Activated CD4-positive, alpha-beta T cell treated with anti-CD3 and anti-CD28 coated beads, Interleukin-2, amount 50 U/mL, for 48 hours (primary cell): ENCODE measurements around the gene COL18A1.
A peak's percentile ranks its signal among the peaks of the same experiment; 100 is the strongest.

Source experiments
- DNase-seq, 2 experiments: peaks; one replicate each; pipeline ENCODE4 v3.0.0-alpha.2; 2020

COL18A1 gene

DNA sequence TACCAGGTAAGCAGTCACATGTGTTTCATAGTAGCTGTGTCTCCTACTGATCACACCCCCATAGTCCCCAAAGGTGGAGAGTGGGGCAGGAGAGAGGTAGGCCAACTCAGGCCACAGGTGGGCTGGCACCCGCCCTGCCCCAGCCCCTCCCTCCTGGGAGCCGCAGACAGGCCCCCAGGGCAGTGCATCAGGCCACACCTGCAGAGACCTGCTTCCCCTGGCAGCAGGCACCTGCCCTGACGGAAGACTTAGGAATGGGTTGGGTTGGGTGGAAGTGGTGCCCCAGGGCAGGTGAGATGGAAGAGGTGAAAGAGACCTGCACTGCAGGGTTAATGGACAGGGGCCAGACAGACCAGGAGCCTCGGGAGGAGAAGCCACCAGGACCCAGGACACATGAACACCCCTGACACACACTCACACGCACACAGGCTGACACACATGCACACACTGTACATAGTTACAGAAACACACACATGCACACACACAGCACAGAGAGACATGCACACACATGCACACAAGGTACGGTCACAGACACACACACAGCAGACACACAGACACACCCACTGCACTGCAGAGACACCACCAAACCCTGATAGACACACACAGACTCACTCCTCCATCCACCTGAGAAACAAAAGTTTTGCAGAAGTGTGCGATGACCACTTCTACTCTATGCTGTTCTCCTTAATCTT lies 1.7 kb upstream of the COL18A1 start:
- no peak for DNase-seq

DNA sequence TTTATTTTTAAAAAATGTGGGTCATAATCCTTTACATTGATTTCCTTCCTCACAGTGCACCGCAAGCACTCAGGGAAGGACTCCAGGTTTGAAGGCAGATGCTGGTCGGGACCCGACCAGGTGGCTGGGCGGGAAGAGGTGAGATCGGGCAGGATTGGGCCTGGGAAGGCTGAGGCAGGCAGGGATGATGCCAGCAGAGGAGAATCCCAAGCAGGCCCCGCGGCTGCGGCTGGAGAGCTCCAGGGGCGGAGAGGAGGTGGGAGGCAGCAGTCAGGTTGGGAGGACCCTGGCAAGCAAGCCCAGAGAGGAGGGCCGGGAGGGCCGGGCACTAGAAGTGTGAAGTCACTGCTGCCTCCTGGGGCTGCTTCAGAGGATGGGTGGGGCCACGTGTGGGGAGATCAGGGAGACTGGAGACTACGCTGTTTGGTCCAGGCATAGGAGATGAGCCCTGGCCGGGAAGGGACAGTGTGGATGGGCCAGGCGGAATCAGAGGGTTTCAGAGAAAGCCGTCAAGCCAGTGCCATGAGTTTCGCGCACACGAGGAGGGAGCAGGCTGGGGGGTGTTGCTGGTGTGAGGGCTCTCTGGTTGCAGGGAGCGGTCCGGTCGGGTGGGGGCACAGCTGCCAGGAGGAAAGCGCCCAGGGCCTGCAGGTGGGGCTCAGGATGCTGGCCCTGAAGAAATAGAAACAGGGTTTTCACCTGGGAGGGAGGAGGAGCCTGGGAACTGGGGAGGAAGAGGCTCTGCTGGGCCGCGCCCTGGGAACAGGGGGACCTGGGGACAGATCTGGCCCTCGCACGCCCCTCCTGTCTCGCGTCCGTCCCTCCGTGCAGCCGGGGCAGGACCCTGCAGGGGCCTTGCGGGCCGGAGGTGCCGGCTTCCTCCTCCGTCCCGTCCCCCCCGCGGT lies 888 bp upstream of the COL18A1 start:
- DNase-seq = no peak

- DNase-seq = peak; percentile 12 to 19
Measured at GRCh38 chr21:45405271-45405818, 380 bp downstream of the COL18A1 start.

GRCh38 chr21:45405819-45406762 lies 1.1 kb downstream of the COL18A1 start:
- DNase-seq = peak; percentile 7 to 27

- no peak for DNase-seq
Measured at GRCh38 chr21:45406801-45407628, 2.0 kb downstream of the COL18A1 start.

- DNase-seq = no peak
Measured at GRCh38 chr21:45407629-45408247, 2.8 kb downstream of the COL18A1 start.

DNA sequence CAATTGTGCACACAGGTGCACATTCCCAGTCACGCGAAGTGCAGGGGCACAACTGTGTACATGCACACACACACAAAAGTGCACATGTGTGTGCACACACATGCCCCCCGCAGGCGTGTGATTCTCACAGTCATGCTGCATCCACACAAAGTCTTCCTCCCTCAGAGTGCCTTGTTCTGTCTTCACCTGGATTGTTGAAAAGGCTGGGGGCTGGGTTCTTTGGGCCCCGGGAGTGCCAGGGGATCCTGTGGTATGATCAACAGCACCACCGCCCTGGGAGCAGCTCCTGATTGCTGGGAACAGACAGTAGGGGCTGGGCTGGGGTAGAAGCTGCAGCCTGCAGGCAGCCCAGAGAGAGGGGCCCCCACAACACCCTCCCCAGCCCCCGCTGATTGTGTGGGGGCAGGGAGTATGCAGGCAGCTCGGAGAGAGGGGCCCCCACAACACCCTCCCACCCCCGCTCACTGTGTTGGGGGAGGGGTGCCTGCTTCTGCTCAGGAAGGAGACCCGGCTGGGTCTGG lies 3.4 kb downstream of the COL18A1 start:
- no peak for DNase-seq

DNA sequence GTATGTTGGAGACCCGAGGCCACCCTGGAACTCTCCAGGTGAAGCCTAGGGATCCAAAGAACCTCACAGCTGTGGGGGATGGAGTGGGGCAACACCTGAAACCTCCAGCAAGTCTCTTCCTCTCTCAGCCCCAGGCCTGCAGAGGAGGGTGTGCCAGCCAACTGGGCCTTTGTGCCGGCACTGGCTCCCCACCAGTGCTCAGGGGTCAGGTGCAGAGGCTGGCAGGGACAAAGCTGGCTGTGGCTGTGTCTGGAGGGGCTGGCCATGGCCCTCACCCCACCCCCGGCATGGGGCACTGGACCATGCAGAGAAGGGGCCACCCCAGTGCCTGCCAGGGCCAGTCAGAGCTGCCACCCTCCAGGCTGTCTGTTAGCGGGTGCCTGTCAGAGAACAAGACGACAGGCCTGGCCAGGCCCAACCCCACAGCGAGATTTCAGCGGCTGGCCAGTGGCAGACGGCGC lies 3.9 kb downstream of the COL18A1 start:
- no peak for DNase-seq

GRCh38 chr21:45409466-45410150 lies 4.6 kb downstream of the COL18A1 start:
- DNase-seq = no peak

DNA sequence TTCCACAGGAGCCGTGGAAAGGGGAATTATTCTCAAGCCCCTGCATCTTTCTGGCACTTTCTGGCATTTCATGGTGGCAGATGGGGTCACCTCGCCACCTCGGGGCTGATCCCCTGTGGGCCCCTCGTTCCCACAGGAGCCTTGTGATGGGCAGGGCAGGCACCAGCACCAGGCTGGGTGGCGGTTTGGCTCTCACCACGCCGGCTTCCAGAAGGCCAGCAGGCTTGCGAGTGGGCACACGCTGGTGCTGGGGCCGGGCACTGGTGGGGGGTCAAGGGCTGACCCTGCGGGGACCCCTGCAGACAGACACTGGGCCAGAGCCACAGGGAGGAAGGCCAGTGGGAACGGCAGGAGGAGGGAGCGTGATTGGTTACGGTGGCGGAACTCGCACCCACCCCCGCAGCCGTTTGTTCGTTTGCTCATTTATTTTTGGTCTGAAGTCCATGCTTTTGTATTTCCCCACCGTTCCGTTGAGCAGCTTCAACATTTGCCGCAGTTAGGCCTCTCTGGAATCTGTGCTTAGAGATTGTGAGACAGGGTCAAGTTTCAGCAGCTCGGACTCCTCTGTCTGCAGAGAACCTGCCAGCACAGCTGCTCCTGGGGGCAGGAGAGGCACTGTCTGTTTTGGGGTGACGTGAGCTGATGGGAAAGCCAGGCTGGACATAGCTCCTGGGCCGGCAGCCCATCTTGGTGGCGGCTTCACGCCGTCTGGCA lies 5.3 kb downstream of the COL18A1 start:
- DNase-seq = no peak

DNA sequence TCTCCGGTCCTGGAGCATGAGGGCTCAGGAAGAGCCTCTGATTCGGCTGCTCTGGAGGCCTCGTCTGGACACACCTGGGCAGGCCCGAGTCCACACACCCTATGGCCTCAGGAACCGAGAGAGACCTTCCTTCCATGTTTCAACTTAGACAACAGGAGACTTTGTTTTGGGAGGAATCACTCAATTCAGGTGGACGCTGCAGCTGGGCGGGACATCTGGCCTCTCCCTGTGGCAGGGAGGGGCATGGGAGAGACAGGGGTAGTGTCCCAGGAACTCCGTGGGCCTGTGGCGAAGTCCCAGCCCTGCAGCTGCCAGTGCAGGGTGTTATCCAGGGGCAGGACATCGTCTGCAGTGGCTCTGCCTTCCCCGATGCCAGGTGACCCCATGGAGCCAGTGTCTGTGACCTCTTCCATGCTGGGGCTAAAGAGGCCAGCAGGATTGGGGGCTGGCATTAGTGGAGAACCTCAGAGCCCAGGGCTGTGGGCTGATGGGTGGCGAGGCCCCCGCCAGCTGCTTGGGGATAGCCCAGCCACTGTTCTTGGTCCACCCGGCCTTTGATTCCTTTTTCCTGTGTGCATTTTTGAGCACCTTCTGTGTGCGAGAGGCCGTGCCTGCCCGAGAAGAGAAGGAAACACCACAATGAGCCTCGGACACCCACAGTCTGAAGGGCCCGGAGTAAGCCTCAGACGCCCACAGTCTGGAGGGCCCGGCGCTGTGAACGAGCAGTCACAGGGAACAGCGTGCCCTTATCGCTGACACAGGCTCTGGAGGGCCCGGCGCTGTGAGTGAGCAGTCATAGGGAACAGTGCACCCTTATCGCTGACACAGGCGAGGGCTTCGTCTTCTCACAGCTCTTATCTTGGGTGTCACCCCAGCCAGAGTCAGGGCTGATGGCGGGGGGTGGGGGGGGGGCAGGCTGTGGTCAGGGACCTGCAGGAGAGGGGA lies 6.2 kb downstream of the COL18A1 start:
- no peak for DNase-seq

GRCh38 chr21:45411810-45412206 lies 6.8 kb downstream of the COL18A1 start:
- no peak for DNase-seq

GRCh38 chr21:45412491-45412890 lies 7.5 kb downstream of the COL18A1 start:
- no peak for DNase-seq

DNA sequence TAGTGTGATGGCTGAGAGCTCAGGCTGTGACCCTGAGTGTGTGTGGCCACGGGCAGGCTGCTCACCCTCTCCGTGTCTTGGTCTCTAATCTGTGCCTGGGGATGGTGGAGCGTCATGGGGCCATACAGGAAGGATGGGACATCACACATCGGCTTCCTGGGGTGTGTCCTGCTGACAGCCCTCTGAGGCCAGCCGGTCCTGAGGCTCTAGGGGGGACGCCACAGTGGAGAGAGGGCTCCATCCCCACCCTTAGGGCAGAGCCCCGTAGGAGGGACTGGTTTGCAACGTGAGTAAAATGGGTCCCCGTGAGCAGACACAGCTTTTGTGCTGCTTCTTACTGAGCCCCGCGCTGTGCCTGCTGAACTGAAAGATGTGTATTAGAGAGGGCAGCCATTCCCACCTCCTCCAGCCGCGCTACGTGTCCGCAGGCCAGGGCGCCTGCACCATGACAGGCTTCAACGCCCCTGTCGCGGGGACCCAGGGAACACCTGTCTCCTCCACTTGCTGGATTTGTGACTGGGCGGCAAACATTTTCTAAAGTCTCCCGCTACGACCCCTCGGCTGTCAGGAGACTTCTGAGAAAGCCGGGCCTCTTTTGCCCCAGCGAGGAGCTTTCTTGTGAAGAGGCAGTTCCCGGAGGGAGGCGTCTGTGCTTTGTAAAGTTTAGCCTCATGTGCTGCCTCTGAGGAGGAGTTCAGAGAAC lies 8.1 kb downstream of the COL18A1 start:
- no peak for DNase-seq

DNA sequence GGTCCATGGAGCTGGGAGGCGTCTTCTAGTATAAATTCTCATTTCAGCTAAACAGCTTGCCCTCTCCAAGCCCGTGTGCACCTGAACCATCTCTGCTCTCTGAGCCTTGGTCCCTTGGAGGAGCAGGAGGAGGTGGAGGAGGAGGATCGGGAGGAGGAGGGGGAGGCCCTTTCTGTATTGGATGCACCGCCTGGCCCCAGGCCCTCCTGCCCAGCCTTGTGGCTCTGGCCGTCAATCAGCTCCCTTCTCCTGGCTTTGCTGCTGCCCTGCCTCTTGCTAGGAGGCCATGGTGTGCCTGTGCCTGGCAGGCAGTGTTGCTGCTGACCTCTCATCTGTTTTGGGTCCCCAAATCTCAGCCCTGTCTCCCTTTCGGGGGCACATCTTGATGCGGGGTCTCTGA lies 9.0 kb downstream of the COL18A1 start:
- no peak for DNase-seq

- no peak for DNase-seq
Measured at GRCh38 chr21:45414396-45415187, 9.6 kb downstream of the COL18A1 start.
